CD1c-positive myeloid dendritic cell (primary cell): ENCODE measurements around the gene GRK4.
"Not testable (repeated sequence)": the region's sequence is repeated elsewhere in the genome, so short reads cannot be mapped to it uniquely, and the experiment has no call there.

ENCODE experiments used
- DNase-seq: peaks from one replicate; pipeline ENCODE4 v3.0.0-alpha.2; 2016; ENCODE audit errors: extremely low spot score

GRK4 gene

GRCh38 chr4:2963175-2963965, at the start of gene GRK4, which contains the start of gene NOP14:
TSS of gene GRK4 (plus strand) at chr4:2963571. CDS start at chr4:2964071, 500 bp downstream.
TSS of gene NOP14 (minus strand) at chr4:2963406. CDS start at chr4:2963319, 87 bp downstream.
- peak; percentile 100 for DNase-seq

DNA sequence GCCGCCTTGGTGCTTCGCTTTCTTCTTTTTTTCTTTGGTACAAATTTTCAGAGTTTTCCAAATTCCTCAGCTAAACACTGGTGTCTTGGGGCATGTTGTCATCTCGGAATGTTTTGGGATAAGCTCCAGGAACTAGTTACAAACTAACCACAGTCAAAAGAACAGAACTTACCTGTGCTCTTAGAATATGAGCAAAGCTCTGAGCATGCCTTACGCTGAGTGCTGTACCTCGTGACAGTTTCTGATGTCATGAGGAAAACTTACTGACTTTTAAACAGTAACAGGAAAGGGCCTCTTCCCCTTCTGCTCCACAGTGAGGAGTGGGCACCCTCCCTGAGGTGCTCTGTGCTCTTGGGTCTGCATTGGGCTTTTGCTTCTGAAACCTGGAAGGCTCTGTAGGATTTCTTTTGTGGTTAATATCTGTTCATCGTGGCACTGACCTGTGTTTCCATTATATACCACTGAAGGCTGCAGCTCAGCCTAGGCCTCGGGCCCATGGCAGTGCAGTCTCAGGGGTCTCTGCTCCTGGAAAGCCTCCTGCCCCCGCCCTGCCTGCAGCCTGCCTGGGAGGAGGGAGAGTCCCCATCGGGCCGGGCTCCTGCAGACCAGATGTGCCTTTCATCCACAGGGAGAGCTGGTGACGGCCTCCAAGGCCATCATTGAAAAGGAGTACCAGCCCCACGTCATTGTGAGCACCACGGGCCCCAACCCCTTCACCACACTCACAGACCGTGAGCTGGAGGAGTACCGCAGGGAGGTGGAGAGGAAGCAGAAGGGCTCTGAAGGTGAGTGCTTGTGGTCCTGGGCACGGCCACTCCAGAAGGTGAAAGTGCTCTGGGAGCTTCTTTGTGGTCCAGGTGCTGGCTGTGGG, 48.9 kb upstream of the GRK4 start:
- DNase-seq, result no peak

- DNase-seq, result no peak
Observed at GRCh38 chr4:2915789-2916188, 47.6 kb upstream of the GRK4 start.

DNA sequence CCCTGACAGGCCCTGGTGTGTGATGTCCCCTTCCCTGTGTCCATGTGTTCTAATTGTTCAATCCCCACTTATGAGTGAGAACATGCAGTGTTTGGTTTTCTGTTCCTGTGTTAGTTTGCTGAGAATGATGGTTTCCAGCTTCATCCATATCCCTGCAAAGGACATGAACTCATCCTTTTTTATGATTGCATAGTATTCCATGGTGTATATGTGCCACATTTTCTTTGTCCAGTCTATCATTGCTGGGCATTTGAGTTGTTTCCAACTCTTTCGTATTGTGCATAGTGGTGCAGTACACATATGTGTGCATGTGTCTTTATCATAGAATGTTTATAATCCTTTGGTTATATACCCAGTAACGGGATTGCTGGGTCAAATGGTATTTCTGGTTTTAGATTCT, 46.7 kb upstream of the GRK4 start:
- not testable (repeated sequence) for DNase-seq

DNA sequence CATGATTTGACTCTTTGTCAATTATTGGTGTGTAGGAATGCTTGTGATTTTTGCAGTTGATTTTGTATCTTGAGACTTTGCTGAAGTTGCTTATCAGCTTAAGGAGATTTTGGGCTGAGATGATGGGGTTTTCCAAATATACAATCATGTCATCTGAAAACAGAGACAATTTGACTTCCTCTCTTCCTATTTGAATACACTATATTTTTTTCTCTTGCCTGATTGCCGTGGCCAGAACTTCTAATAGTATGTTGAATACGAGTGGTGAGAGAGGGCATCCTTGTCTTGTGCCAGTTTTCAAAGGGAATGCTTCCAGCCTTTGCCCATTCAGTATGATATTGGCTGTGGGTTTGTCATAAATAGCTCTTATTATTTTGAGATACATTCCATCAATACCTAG, 45.1 kb upstream of the GRK4 start:
- not testable (repeated sequence) for DNase-seq

GRCh38 chr4:2918714-2919113, 44.7 kb upstream of the GRK4 start:
- not testable (repeated sequence) for DNase-seq

GRCh38 chr4:2922453-2923101, 40.8 kb upstream of the GRK4 start:
- DNase-seq, result not testable (repeated sequence)

- no peak for DNase-seq
Observed at GRCh38 chr4:2923141-2923551, 40.2 kb upstream of the GRK4 start.

DNA sequence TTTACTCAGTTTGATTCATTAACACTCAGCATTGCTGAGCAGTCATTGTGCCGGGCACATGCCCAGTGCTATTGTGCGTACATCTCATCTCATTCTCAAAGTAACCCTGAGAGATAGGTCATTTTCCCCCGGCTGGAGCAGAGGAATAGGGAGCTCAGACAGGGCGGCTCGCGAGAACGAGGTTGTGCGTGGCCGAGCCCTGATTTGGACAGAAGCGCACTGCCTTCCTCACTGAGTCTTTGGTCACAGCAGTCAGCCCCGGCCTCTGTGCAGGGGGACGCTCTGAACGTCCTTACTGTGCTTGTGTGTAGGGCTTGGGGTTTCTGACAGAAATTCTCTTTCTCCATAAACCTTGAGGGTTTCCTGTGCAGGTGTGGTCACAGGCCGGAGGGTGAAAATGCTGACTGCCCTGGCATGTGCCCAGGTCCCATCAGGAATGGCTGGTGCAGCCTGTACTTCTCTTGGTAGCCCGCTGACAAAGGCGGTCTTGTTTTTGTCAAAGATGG, 39.6 kb upstream of the GRK4 start:
- DNase-seq, result no peak

DNA sequence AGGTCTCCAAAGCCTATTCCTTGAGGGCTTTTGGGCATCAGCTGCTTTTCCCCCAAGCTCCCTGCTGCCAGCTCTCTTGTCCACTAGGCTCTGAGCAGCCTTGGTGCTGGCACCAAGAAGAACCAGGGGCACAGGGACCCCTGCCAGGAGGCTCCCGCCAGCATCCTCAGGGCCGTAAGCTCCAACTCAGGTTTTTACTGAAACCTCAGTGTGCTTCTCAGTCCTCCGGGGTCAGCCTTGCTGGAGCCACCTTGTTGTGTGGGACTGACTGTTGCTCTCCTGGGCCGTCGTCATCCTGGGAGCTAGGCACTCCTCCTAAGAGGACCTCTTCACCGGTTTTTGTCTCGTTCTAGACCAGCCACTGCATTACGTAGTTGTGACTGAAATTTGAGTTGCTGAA, 39.1 kb upstream of the GRK4 start:
- DNase-seq, result no peak

- no peak for DNase-seq
Observed at GRCh38 chr4:2924765-2925301, 38.5 kb upstream of the GRK4 start.

DNA sequence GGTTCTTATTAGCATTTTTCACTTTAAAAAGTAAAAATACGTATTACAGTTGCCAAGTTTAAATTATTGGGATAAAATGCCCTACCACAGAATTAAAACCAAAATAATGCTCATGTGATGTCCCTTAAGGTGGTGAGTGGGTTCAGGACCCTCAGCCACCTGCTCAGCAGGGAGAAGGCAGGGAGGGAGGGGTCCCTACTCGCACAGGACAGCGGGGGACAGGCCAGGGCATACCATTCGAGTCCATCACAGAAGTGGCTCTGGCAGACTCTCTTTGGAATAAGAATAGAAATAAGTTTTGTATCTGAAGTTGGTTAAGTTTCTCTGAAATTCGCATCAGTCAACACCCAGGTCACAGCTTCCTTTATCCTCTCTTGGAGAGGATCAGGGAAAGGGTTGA, 37.9 kb upstream of the GRK4 start:
- DNase-seq, result no peak

- DNase-seq, result no peak
Observed at GRCh38 chr4:2925931-2926860, 37.2 kb upstream of the GRK4 start.

DNA sequence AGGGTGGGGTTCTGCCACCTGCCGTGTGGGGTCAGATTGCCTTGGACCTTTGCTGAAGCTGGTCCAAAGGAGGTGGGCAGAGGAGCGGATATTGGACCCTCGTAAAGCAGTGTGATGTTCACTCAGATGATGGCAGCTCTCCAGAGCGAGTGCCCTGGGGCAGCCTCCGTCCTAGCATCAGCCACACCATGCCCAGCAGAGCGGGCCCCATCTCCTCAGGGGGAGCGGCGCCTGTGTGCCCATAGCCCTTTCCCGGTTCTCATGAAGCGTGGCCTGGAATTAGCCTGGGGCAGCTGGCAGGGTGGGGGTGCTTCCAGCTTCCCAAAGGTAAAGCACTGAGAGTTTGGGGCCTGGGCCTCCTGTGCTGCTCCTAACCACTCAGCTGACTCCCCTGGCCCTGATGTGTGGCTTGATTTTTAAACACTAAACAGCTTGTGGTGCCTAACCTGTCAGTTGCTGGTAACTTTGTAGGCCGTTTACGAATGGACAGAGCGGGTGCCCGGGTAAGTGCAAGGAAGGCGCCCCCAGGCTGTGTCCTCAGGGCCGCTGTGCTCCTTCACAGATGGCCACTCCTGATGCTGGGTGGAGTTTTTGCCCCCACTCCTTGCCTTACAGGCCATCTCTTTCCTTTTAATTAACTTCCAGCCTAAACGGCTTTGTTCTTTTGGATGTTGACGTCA, 36.2 kb upstream of the GRK4 start:
- no peak for DNase-seq

- no peak for DNase-seq
Observed at GRCh38 chr4:2927696-2928075, 35.7 kb upstream of the GRK4 start.

DNA sequence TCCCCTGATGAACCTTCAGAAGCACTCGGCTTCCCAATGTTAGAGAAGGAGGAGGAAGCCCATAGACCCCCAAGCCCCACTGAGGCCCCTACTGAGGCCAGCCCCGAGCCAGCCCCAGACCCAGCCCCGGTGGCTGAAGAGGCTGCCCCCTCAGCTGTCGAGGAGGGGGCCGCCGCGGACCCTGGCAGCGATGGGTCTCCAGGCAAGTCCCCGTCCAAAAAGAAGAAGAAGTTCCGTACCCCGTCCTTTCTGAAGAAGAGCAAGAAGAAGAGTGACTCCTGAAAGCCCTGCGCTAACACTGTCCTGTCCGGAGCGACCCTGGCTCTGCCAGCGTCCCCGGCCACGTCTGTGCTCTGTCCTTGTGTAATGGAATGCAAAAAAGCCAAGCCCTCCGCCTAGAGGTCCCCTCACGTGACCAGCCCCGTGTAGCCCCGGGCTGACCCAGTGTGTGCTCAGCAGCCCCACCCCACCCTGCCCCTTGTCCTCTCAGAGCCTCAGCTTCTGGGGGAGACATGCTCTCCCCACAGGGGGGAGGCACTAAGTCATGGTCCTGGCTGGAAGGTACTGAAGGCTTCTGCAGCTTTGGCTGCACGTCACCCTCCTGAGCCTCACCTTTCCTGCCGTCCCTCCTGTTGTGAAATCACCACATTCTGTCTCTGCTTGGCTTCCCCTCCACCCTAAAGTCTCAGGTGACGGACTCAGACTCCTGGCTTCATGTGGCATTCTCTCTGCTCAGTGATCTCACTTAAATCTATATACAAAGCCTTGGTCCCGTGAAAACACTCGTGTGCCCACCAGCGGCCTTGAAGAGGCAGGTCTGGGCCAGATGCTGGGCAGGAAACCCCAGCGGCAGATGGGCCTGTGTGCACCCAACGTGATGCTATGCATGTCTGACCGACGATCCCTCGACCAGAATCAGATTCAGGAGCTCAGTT, 34.9 kb upstream of the GRK4 start:
- DNase-seq, result no peak

- DNase-seq, result no peak
Observed at GRCh38 chr4:2929469-2929868, 33.9 kb upstream of the GRK4 start.

DNA sequence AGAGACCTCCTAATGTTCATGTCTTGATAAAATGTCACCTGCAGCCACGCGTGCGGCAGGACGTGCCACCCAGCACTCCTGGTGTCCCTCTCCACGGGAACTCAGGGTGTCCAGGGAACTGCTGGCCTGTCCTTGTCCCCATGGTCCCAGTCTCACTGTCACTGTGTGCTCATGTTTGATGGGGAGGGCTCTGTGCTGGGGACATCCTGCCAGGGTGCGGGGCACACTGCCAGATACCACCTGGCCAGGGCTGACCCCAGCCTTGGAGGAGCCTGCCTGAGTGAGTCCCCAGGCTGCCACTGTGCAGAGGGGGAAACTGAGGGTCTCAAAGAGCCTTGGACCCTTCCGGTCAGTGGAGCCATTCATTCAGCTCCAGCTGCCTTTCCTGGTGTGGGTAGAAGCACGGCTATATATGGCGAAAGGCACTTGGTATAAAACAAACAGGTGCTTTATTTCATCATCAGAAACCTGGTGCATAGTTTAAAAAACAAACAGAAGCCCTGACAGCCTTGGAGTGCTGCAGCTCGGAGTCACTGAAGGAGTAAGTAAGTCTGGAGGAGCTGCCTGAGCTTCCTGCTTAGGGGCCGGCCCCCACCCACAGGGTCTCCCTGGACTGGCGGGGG, 33.1 kb upstream of the GRK4 start:
- no peak for DNase-seq
